COLO668 (cell line): ENCODE results near the gene RUVBL1.
"Not testable (repeated sequence)": the region's sequence is repeated elsewhere in the genome, so short reads cannot be mapped to it uniquely, and the experiment has no call there.

Experiments
- DNase-seq: peaks from one replicate; lab custom pipeline; 2025; ENCODE audit not compliant: unreplicated experiment; lab: John Stamatoyannopoulos, UW

Gene RUVBL1

DNA sequence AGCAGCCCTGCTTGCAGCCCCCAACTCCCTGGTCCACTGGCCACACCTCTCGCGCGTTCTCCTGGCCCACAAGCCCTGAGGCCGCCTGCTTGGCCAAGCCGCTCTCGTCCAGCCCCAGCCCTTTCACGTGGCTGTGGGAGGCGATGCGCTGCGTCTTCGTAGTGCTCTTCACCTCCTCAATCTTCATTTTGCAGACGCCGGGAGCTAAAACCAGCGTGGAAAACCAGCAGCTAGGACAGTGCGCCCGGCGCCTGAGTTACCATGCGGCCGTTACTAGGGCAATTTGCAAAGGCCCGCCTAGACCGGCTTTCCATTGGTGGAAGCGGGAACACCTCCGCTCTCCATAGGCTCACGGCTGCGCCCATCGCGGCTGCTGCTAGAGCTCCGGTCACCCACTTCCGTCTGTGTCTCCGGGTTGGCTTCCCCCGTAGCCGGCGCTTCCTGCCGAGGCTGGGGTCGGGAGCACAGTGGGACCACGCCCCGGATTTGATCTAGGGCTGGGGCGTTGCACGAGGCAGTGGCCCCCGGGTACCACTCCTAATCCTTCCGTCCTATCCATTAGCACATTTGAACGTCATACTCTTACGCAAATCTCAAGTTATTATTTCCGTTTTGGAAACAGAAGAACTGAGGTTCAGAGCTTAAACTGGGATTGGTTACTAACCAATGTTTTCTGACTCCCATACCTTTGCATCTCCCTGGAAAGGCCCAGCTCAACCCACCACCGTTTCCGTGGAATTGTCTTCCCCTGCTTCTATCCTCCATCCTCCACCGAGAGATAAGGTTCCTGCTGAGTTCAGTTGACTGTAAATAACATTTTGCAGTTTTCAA, at the start of gene RUVBL1:
Gene RUVBL1 (minus strand): TSS at position 275 of the 831 bp plus-strand sequence. CDS start 88 bp downstream, at position 187.
- DNase-seq = peak; percentile 95

DNA sequence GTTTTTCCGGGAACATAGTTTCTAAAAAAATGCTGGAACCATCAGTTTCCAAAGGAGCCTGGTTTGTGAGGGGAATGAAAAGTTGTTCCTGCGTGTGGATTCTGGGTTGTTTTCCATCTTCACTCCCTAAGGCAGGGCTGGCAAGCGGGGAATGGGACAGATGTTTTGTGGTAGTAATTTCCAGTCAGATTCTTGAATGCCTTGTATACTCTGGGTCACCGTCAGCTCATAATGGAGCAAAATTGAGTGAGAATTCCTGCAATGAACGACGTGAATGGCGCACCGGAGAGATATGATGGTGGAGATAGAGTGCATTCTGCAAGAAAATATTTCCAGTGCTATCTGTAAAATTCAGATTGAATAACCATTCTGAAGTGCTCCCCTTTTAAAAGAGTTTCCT, 49.6 kb upstream of the RUVBL1 start:
- DNase-seq = no peak

DNA sequence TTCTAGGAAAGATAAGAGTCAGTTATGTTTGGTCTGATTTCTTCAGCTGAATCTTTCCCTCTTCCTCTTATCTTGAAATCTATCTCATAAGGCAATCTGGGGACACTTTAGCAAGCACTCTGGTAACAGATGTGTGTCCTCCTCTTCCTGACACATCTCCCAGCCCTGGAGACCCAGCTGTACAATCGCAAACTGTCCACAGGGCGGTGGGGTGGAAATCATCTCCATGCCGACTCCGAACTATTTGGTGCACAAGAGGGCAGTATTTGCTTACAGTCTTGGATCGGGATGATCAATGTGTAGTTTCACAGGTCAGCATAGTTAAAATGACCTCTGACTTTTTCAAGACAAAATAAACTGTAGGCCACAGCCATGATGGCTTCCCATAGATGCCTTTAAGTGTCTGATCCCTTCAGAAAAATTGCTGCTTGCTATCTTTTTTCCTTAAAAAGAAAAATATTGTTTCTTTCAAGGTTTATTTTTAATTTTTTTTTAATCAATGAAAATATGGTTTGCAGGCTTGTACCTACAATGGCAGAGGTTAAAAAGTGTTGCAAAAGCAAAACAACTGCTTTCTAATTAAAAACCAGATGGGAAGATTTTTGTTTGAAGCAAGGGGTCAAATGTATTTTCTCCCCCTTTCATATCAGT, 47.4 kb upstream of the RUVBL1 start:
- DNase-seq = peak; percentile 43

DNA sequence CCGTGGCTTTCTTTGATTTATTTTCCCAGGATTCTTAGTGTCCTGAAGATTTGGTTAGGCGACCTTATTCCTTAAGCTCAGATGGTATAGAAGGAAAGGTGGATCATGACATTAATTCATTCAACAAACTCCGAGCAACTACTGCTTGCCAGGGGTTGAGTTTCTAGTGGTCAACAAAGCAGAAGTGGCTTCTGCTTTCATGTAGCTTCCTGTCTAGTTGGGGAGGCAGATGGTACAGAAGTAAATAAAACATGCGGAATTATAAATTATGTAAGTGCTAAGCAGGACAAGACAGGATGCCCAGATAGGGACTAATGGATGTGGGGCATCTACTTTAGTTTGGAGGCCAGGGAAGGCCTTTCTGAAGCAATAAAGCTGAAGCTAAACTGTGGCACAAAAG, 45.2 kb upstream of the RUVBL1 start:
- DNase-seq = no peak

DNA sequence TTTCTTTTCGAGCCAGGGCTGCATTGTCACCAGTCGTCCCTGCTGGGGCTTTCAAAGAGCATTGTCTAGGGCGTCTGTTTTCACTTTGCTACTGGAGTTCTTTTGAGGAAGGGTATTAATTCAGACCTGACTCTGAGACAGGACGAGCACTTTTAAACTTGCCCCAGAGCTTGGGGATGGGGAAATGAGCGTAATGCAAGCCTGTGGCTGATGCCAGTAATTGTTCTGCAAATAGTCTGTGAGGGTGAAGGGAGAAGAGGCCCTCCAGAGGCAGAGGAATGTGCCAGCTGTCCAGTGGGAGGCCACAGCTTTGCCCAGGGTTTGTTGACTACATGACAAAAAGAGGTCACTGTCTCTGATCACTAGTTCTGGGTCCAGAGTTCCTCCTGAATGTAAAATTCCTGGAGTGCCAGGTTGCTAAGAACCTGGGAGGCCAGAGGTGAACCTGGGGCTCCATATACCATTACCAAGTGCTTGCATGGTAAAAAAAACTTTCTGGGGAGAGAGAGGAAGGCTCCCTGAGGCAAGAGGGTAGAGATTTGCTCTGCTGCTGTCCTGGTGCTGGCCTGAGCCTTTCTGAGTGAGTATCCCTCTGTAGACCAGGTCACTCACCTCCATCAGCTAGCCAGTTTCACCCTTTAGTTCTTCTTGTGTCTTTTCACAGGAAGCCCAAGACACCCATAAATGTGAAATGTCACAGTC, 44.5 kb upstream of the RUVBL1 start:
- no peak for DNase-seq

DNA sequence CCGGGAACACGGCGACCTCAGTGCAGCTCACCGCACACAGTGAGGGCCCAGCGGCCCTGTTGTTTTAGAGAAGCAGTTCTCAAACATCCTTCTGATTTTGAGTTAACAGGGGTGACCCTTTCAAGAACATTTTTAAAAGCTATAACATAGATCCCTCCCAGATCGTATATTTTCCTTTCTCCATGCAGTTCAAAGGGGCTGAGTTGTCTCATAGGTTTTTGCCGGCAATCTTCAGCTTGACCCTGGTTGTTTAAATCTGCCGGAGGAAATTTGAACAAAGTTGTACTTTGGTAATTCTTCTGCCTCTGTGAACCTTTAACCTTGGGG, 44.0 kb upstream of the RUVBL1 start:
- DNase-seq = no peak

DNA sequence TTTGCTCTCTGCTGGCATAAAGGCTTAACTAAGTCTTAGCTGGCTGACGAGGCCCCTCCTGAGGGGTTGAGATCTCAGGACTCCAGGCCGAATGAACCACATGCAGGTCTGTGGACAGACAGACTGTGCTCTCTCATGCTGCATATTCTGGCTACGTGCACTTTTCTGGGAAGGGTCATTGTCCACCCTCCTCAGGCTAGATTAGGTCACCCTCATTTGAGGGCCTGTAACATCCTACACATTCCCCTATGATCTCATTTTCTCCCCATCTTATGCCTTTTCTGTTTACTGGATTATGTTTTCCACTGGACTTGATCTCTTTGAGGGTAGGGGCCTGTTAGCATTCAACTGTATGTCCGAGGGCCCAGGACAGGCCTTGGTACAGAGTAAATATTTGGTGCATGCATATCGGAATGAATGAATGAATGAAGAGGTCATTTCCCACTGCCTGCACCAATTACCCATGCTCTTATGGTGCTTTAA, 43.4 kb upstream of the RUVBL1 start:
- DNase-seq = no peak

DNA sequence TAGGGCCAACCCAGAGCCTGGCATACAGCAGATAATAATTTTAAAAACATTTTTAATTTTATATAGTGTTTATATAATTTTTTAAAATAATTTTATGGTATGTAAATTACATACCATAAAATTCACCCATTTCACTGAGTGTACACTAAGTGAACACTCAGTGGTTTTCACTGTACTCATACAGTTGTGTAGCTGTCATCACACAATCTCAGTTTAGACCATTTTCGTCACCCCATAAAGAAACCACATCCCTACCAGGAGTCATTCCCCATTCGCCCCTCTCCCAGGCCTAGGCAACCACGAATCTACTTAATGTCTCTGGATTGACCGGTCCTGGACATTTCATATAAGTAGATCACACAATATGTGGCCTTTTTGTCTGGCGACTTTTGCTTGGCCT, 39.8 kb upstream of the RUVBL1 start:
- DNase-seq = no peak

DNA sequence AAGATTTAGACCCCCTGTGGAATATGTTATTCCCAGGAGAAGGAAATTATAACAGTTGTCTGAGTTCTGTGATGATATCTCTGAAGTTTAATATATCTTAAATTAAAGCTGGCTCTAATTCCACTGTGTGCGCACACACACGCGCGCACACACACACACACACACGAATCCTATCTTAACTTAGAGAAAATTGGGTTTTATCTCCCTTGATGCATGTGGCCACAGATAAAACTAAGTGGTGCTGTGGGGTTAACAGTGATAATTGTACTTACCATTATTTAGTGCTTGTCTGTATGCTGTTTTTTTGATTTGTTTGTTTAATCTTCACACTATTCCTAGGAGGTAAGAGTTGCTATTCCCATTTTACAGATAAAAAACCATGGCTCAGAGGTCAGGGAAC, 37.0 kb upstream of the RUVBL1 start:
- no peak for DNase-seq

DNA sequence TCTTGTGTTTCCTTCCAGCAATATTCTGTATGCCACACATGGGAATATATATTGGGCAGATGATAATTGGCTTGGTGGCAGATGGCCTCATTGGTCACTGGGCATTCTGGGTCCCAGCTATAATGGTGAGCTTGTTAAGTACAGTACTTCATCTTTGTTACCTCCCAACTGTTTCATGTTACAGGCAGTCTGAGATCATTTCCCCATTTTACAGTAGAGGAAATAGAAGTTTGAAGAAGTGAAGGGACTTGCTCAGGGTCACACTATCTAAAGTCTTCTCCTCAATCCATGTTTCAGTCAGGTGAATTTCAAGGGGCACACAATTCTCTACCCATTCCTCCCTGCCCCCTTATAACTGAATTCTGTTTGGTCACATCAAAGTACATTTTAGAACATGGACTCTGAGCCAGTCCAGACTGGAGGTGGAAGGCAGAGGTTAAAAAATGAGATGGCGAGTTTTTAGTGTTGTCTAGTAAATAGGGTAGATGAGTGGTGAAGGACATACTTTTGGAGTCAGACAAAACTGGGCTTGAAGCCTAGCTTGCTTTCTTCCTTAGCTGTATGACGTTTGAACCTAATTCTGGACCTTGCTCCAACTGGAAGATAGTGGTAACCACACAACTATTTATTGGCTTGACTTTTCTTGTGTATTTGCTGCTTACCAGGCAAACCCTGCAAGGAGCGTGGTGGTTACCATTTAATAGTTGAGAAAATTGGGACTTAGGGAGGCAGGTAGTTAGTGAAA, 32.2 kb upstream of the RUVBL1 start:
- no peak for DNase-seq

DNA sequence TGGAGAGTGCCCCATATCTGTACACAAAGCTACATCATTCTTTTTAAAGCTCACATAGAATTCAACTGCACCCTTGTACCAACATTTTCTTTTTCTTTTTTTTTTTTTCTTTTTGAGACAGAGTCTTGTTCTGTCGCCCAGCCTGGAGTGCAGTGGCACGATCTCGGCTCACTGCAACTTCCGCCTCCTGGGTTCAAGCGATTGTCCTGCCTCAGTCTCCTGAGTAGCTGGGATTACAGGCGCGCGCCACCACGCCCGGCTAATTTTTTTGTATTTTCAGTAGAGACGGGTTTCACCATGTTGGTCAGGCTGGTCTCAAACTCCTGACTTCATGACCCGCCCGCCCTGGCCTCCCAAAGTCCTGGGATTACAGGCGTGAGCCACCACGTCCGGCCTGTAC, 30.7 kb upstream of the RUVBL1 start:
- DNase-seq = not testable (repeated sequence)

DNA sequence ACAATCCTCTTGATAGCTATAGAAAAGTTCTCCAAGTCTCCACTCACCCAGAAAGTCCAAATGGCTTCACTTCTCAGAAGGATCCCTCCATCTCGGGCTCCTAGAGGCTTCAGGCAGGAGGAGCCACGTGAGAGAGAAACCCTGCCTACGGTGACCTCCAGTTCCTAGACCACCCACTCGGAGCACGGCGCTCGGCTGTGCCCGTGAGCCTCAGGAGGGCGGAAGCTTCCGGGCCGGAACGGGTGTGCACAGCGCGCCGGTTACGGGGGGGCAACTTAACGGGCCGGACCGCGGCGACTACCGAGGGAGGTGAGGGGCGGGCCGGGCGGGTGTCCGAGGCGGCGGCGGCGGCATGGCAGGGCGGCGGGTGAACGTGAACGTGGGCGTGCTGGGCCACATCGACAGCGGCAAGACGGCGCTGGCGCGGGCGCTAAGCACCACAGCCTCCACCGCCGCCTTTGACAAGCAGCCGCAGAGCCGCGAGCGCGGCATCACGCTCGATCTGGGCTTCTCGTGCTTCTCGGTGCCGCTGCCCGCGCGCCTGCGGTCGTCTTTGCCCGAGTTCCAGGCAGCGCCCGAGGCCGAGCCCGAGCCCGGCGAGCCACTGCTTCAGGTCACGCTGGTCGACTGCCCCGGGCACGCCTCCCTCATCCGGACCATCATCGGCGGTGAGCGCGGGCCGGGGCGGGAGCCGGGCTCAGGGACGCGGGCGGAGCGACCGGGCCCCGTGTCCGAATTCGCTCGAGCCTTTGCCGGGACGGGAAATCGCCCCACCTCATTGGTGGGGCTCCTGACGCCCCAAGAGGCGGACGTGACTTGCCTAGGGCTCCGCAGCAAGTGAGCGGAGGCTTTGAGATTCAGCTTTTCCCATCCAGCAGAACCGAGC, 29.8 kb upstream of the RUVBL1 start, which contains the start of gene EEFSEC:
Gene EEFSEC (plus strand): TSS at position 326 of the 886 bp plus-strand sequence. CDS start 27 bp downstream, at position 353.
- DNase-seq = peak; percentile 78

DNA sequence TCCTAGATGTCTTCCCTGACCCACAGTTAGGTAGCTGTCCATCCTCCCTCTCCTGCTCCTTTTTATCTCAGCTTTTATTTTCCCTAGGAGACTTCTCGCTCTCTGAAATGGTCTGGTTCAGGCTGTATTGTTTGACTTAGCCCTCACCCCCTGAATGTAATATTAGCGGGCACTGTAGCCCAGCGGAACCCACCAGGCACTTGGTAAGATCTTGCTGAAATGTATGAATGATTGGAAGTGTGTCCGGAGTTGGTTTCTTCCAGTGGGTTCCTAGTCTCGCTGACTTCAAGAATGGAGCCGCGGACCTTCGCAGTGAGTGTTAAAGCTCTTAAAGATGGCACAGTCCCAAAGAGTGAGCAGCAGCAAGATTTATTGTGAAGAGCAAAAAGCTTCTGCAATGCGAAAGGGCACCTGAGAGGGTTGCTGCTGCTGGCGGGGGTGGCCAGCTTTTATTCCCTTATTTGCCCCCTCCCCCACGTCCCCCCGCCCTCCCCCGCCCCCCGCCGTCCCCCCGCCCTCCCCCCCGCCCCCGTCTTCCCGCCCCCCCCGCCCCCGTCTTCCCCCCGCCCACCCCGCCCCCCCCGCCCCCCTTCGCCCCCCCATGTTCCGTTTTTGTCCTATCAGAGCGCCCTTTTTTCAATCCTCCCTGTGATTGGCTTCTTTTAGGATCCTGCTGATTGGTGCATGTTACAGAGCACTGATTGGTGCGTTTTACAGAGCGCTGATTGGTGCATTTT, 29.0 kb upstream of the RUVBL1 start:
- no peak for DNase-seq

DNA sequence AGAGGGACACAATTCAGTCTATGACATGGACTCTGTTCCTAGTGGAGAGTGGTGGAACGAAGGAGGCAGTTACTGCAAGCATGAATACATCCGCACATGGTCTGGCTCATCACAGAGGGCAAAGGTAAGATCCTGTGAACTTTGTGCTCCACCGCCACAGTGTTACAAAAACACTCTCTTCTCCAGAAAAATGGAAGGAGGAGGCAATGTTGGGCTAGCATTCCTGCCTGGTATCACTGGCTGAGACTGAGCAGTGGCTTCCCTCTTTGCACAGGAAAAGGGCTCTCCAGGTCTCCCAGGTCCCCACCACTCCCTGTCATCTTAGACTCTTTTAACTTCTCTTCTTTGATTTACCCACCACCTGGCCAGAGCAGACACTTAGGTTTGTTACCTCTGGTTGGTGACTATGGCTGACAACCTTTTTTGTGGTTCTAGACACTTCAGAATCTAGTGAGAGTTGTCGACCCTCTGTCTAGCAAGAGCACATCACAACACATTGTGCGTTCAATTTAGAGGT, 28.2 kb upstream of the RUVBL1 start:
- no peak for DNase-seq

DNA sequence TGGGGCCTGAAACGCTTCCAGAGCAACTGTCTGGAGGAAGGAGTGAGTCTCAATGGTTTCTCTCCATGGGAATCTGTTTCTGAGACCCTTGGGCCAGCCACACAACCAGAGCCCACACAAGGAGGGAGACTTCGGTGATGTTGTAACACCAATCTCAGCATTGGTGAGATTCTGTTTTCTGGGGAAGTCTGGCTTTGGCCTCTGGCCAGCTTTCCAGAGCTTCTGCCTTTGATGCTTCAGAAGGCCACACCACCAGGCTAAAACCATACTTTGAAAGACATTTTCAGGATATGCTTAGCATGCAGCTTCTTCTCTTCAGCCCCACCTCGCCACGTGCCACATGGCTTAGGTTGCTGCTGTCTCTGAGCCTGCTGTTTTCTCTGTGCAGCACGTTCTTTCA, 26.0 kb upstream of the RUVBL1 start:
- DNase-seq = no peak

DNA sequence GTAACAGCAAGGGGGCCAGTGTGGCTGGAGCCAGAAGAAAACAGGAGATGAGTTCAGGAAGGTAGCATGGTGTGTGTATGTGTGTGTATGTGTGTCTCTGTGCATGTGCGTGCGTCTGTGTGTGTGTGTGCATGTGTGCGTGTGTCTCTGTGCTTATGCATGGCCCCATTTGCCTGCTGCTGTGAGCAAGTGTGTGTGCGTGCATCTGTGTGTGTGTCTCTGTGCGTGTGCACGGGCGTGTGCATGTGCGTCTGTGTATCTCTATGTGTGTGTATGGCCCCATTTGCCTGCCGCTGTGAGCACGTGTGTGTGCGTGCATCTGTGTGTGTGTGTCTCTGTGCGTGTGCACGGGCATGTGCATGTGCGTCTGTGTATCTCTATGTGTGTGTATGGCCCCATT, 22.6 kb upstream of the RUVBL1 start:
- DNase-seq = no peak

DNA sequence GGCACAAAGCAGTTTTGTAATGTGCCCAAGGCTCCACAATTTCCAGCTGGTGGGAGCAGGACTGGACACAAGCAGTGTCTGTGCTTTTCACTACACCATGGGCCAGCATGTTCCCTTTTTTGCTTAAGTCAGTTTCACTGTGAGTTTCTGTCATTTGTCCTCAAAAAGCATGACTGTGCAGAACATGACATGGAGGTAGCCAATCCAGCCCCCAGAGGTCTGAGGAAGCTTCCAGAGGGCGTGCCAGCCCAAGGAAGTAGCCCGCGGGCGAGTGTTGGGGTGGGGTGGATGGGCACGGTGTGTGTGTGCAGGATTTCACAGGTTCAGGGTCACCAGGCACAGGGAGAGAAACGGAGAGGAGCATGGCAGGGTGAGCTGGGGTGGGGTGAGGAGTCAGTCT, 21.7 kb upstream of the RUVBL1 start:
- DNase-seq = no peak

DNA sequence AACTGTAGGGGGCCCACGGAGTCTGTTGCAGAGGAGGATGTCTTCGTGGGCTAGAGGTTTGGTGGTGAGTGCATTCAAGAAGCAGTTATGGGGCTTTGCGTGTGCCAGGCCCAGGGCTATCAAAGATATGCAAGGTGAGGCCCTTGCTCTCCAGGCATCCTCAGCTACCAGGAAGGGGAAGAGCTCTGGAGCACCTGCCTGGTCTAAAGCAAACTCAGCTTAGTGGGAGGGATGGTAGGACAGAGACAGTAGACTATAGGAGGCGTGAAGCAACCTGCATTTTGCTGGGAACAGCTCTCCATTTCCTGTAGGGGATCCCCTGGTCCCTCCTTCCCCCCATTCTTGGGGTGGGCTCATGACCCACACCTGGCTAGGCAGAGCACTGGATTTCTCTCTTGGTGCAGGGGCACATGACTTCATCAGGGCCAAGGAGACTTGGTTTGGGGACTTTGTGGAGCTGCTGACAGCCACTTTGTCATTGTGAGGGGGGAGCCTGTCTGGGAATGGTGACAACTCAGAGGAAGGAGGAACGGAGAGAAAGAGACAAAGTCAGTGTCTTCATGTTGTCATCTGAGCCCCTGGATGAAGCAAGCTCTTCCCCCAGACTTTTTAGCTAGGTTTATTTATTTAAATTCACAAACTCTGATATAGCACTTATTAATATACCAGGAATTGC, 21.0 kb upstream of the RUVBL1 start:
- no peak for DNase-seq

DNA sequence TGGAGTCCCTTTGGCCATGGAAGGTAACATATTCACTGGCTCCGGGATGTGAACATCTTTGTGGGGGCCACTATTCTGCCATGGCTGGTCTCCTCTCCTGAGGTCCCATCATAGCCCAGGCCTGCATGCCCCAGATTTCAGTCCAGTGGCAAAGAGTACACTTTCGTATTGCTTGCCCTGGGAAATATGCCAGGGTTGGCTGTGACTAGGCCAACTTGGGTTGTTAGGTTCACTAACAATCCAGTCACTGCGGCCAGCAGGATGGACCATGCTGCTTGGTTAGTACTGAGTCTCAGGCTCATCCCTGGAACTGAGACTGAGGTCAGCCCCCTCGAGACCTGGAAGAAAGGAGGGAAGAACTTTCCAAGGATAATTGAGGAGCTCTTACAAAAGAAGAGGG, 19.9 kb upstream of the RUVBL1 start:
- DNase-seq = no peak
